MM.1S (cell line): Measurements from ENCODE around the gene OR13G1.

Experiments used
- DNase-seq: peaks from one replicate; pipeline ENCODE4 v3.0.0-alpha.2; 2015
- H2AFZ ChIP-seq: fragments of 300-600 bp; sonication (generic); 2 replicates; pipeline ENCODE4 v1.6.0; 2016; ENCODE audit warnings: antibody characterized with exemption, low read length
- H3F3A ChIP-seq: fragments of 300-600 bp; sonication (generic); 2 replicates; pipeline ENCODE4 v1.6.1; 2016; ENCODE audit warnings: mild to moderate bottlenecking, antibody characterized with exemption, low read length, moderate library complexity, mixed read lengths; ENCODE audit not compliant: insufficient read depth
- H3K27ac ChIP-seq: fragments of 300-600 bp; sonication (generic); 2 replicates; pipeline ENCODE4 v1.5.1; 2016; ENCODE audit warnings: mild to moderate bottlenecking, low read length
- H3K27me3 ChIP-seq: fragments of 300-600 bp; sonication (generic); replicated peaks from 2 replicates; pipeline ENCODE4 v1.6.0; 2016; ENCODE audit warnings: low read length; ENCODE audit not compliant: insufficient read depth
- H3K36me3 ChIP-seq: fragments of 300-600 bp; sonication (generic); replicated peaks from 2 replicates; pipeline ENCODE4 v1.6.1; 2016; ENCODE audit warnings: mild to moderate bottlenecking, low read length, mixed read lengths; ENCODE audit not compliant: insufficient read depth
- H3K4me1 ChIP-seq: fragments of 300-600 bp; sonication (generic); 2 replicates; pipeline ENCODE4 v1.6.1; 2016; ENCODE audit warnings: low read length, mixed read lengths
- H3K4me2 ChIP-seq: fragments of 300-600 bp; sonication (generic); 2 replicates; pipeline ENCODE4 v1.6.0; 2016; ENCODE audit warnings: low read depth, low read length
- H3K4me3 ChIP-seq: fragments of 300-600 bp; sonication (generic); 2 replicates; pipeline ENCODE4 v1.5.1; 2016; ENCODE audit warnings: low read length, mixed read lengths
- H3K79me2 ChIP-seq: fragments of 300-600 bp; sonication (generic); 2 replicates; pipeline ENCODE4 v1.6.1; 2016; ENCODE audit warnings: mixed run types, low read length, mixed read lengths
- H3K9ac ChIP-seq: fragments of 300-600 bp; sonication (generic); 2 replicates; pipeline ENCODE4 v1.6.1; 2016; ENCODE audit warnings: low read length, mixed read lengths
- H3K9me2 ChIP-seq: fragments of 300-600 bp; sonication (generic); replicated peaks from 2 replicates; pipeline ENCODE4 v1.6.1; 2016; ENCODE audit warnings: mild to moderate bottlenecking, low read length, mixed read lengths; ENCODE audit not compliant: insufficient read depth
- H3K9me3 ChIP-seq: fragments of 300-600 bp; sonication (generic); replicated peaks from 2 replicates; pipeline ENCODE4 v1.6.1; 2016; ENCODE audit warnings: mild to moderate bottlenecking, low read length, mixed read lengths; ENCODE audit not compliant: insufficient read depth
- H4K20me1 ChIP-seq: fragments of 300-600 bp; sonication (generic); 2 replicates; pipeline ENCODE4 v1.6.1; 2016; ENCODE audit warnings: mild to moderate bottlenecking, low read length, moderate library complexity, mixed read lengths; ENCODE audit not compliant: insufficient read depth
- CTCF ChIP-seq: fragments of 300-600 bp; sonication (generic); IDR thresholded peaks from 2 replicates; pipeline ENCODE4 v1.5.1; 2016; ENCODE audit warnings: antibody characterized with exemption, low read length, mixed read lengths
- EZH2 ChIP-seq: fragments of 300-600 bp; sonication (generic); optimal IDR thresholded peaks from 2 replicates; pipeline ENCODE3; 2017; ENCODE audit warnings: low read depth, mild to moderate bottlenecking, antibody characterized with exemption, low read length, mixed read lengths
- EZH2phosphoT487 ChIP-seq: fragments of 300-600 bp; sonication (generic); IDR thresholded peaks from 2 replicates; pipeline ENCODE4 v1.6.1; 2018; ENCODE audit warnings: antibody characterized with exemption, low read length

The OR13G1 gene

GRCh38 chr1:247680171-247680570 is 632 bp upstream of the OR13G1 start:
- no peaks in the 10 kb centered on the region for H3K4me1 ChIP-seq
- H3K9me2 ChIP-seq, result no peaks in the 10 kb centered on the region
- H2AFZ ChIP-seq, result no peak overlapping the region
- H3K4me3 ChIP-seq, result no peak overlapping the region
- no peak for DNase-seq
- TF ChIP-seq EZH2phosphoT487 (no peak), CTCF (no peak), EZH2 (no peak)
- no peaks in the 10 kb centered on the region for H4K20me1 ChIP-seq
- H3K4me2 ChIP-seq, result no peak overlapping the region
- H3F3A ChIP-seq, result no peaks in the 10 kb centered on the region
- no peak overlapping the region for H3K27ac ChIP-seq
- no peaks in the 10 kb centered on the region for H3K27me3 ChIP-seq
- no peaks in the 10 kb centered on the region for H3K79me2 ChIP-seq
- H3K9ac ChIP-seq, result no peak overlapping the region
- no peaks in the 10 kb centered on the region for H3K9me3 ChIP-seq
- no peaks in the 10 kb centered on the region for H3K36me3 ChIP-seq

GRCh38 chr1:247669225-247669624 is 10.3 kb downstream of the OR13G1 start:
- Histone ChIP-seq H3K9me2 (no peaks in the 10 kb centered on the region), H2AFZ (no peak overlapping the region), H3K27me3 (no peaks in the 10 kb centered on the region), H3K36me3 (no peaks in the 10 kb centered on the region), H3K79me2 (no peaks in the 10 kb centered on the region), H3K27ac (no peak overlapping the region), H3K4me2 (no peak overlapping the region), H3K9ac (no peak overlapping the region), H3F3A (no peaks in the 10 kb centered on the region), H3K4me1 (no peaks in the 10 kb centered on the region), H3K4me3 (no peak overlapping the region), H4K20me1 (no peaks in the 10 kb centered on the region), H3K9me3 (no peaks in the 10 kb centered on the region)
- no peak for TF ChIP-seq EZH2
- no peak for TF ChIP-seq EZH2phosphoT487
- no peak for TF ChIP-seq CTCF
- DNase-seq, result no peak

- Histone ChIP-seq H3K4me3 (no peak overlapping the region), H3K4me1 (no peaks in the 10 kb centered on the region), H3K4me2 (no peak overlapping the region), H3K9me3 (no peaks in the 10 kb centered on the region), H3K27me3 (no peaks in the 10 kb centered on the region), H3K9ac (no peak overlapping the region), H3K27ac (no peak overlapping the region), H3K9me2 (no peaks in the 10 kb centered on the region), H3K79me2 (no peaks in the 10 kb centered on the region), H2AFZ (no peak overlapping the region), H4K20me1 (no peaks in the 10 kb centered on the region), H3K36me3 (no peaks in the 10 kb centered on the region), H3F3A (no peaks in the 10 kb centered on the region)
- no peak for TF ChIP-seq CTCF
- TF ChIP-seq EZH2, result no peak
- no peak for TF ChIP-seq EZH2phosphoT487
- no peak for DNase-seq
Measured at GRCh38 chr1:247656221-247656875, 23.2 kb downstream of the OR13G1 start.
